Uterus (tissue), 4 donors: ENCODE data around the gene ZRSR2. TPM values are rescaled to one million over a fixed set of nuclear protein-coding genes. Genes with fewer than 3 reads are reported as not detected.
"Not testable (repeated sequence)": the region's sequence is repeated elsewhere in the genome, so short reads cannot be mapped to it uniquely, and the experiment has no call there.

Experiments
- DNase-seq, 2 donors: peaks; one replicate each; pipeline ENCODE4 v3.0.0-alpha.2; 2019 to 2020
- H3K27ac ChIP-seq, 2 donors: fragments of 200-600 bp; sonication (generic); 1 replicate in 1 of 2; 2 replicates in 1 of 2; pipeline ENCODE4 v1.5.1; 2016 to 2018
- H3K27me3 ChIP-seq, 2 donors: fragments of 200-600 bp; sonication (generic); one replicate each; pipeline ENCODE4 v1.5.1; 2018 to 2019; ENCODE audit warnings: control low read depth in 1 of 2
- H3K36me3 ChIP-seq, 2 donors: fragments of 200-600 bp; sonication (generic); one replicate each; pipeline ENCODE4 v1.5.1; 2019; ENCODE audit warnings: control low read depth in 1 of 2
- H3K4me1 ChIP-seq, 2 donors: fragments of 200-600 bp; sonication (generic); one replicate each; pipeline ENCODE4 v1.5.1; 2018 to 2019; ENCODE audit warnings: control low read depth in 1 of 2
- H3K4me3 ChIP-seq, 2 donors: fragments of 200-600 bp; sonication (generic); 1 replicate in 1 of 2; 2 replicates in 1 of 2; pipeline ENCODE4 v1.5.1; 2018 to 2019; ENCODE audit warnings: mild to moderate bottlenecking in 1 of 2
- H3K9me3 ChIP-seq, 2 donors: fragments of 200-600 bp; sonication (generic); one replicate each; pipeline ENCODE4 v1.5.1; 2019; ENCODE audit warnings: control low read depth in 1 of 2
- POLR2A ChIP-seq, 2 donors: fragments of 450-650 bp; IDR thresholded peaks; one replicate each; pipeline ENCODE4 v1.6.1; 2016; ENCODE audit warnings: antibody characterized with exemption in 2 of 2, mild to moderate bottlenecking in 1 of 2, moderate library complexity in 1 of 2
- intact Hi-C: fragments of 100-400 bp; cut with DNase I; formaldehyde crosslinking; loops from one replicate; pipeline ENCODE4 v1.15.1; 2023; ENCODE audit warnings: low total_unique reads
- total RNA-seq, 4 donors: library from RNA; depleted of rRNA in 3 of 4; stranded (reverse); fragments of >200 nt in 3 of 4; gene quantifications; one replicate each; pipeline versions ENCODE4 v1.1.0 to v1.2.4, GENCODE V29; 2014 to 2023
- TF ChIP-seq, protein P1 (sequence below), 4 experiments: fragments of 200-600 bp in 2 of 4; fragments of 450-650 bp in 2 of 4; sonication (generic) in 2 of 4; IDR thresholded peaks; one replicate each; pipeline ENCODE4 v1.5.1; 2016 to 2019; ENCODE audit warnings: antibody characterized with exemption in 4 of 4, mild to moderate bottlenecking in 2 of 4, moderate library complexity in 1 of 4
- donor health status: DM: yes; HTN: yes; CAD: no.

The ZRSR2 gene
- total RNA-seq, 4 donors from 2014 or later, result 1.8 to 28.2 (median 11.6) TPM

DNA sequence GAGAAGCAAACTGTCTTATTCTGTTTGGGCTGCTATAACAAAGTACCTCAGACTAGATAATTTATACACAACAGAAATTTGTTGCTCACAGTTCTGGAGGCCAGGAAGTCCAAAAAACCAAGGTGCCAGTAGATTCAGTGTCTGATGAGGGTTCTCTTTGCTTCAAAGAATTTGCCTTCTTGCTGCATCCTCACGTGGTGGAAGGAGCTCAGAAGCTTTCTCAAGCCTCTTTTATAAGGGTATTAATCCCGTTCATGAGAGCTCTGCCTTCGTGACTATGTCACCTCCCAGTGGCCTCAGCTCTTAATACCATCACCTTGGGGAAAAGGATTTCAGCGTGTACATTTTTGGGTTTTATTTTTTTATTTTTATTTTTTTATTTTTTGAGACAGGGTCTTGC, 32.1 kb upstream of the ZRSR2 start:
- no peak for DNase-seq
- H3K4me1 ChIP-seq, result no peaks in the 10 kb centered on the region
- H3K9me3 ChIP-seq, result no peaks in the 10 kb centered on the region
- intact Hi-C loops, result no loop called here
- TF ChIP-seq POLR2A (IDR thresholded peaks at IDR 0.05), result no peak
- TF ChIP-seq, protein P1, sequence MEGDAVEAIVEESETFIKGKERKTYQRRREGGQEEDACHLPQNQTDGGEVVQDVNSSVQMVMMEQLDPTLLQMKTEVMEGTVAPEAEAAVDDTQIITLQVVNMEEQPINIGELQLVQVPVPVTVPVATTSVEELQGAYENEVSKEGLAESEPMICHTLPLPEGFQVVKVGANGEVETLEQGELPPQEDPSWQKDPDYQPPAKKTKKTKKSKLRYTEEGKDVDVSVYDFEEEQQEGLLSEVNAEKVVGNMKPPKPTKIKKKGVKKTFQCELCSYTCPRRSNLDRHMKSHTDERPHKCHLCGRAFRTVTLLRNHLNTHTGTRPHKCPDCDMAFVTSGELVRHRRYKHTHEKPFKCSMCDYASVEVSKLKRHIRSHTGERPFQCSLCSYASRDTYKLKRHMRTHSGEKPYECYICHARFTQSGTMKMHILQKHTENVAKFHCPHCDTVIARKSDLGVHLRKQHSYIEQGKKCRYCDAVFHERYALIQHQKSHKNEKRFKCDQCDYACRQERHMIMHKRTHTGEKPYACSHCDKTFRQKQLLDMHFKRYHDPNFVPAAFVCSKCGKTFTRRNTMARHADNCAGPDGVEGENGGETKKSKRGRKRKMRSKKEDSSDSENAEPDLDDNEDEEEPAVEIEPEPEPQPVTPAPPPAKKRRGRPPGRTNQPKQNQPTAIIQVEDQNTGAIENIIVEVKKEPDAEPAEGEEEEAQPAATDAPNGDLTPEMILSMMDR (IDR thresholded peaks at IDR 0.05), result no peak
- H3K27me3 ChIP-seq, result no peaks in the 10 kb centered on the region
- no peaks in the 10 kb centered on the region for H3K36me3 ChIP-seq
- H3K4me3 ChIP-seq, result no peak overlapping the region
- H3K27ac ChIP-seq, result no peak overlapping the region

DNA sequence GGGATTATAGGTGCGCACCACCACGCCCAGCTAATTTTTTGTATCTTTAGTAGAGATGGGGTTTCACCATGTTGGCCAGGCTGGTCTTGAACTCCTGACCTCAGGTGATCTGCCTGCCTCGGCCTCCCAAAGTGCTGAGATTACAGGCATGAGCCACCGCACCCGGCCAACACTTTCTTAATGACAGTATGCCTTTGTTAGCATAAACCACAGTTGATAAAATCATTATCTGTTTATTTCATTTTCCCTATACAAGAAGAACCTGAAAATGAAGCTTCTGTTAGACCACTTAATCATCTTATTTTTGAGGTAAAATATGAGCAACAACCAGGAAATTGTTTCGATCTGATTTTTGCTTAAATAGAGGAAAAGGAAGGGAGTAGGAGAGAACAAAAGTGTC, 30.4 kb upstream of the ZRSR2 start:
- not testable (repeated sequence) for H3K4me3 ChIP-seq, H3K27me3 ChIP-seq

DNA sequence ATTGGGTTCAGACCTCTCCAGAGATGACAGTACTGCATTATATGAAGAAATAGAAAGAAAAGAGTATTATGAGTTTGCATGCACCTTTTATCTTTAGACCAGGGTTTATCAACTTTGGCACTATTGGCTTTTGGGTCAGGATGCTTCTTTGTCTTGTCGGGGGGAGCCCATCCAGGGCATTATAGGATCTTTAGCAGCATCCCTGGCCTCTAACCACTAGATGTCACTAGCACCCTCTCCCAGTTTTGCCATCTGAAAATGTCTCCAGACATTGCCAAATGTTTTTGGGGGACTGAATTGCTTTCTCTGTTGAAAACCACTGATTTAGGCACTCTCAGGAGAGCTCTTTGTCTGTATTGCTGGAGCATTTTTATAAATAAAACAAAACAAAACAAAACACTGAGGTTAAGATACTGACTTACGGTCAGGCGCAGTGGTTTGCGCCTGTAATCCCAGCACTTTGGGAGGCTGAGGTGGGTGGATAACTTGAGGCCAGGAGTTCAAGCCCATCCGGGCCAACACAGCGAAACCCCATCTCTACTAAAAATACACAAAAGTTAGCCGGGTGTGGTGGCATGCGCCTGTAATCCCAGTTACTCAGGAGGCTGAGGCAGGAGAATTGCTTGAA, 28.6 kb upstream of the ZRSR2 start:
- H3K4me1 ChIP-seq, result no peaks in the 10 kb centered on the region
- H3K9me3 ChIP-seq, result no peaks in the 10 kb centered on the region
- TF ChIP-seq, protein P1 (IDR thresholded peaks at IDR 0.05), result peak; percentile 44 to 53 (median 50)
- no peak for TF ChIP-seq POLR2A (IDR thresholded peaks at IDR 0.05)
- H3K27me3 ChIP-seq, result no peaks in the 10 kb centered on the region
- intact Hi-C loops, result no loop called here
- H3K27ac ChIP-seq, result no peak overlapping the region
- no peaks in the 10 kb centered on the region for H3K36me3 ChIP-seq
- no peak for DNase-seq
- H3K4me3 ChIP-seq, result no peak overlapping the region

More for the DNA sequence above, 30.4 kb upstream of the ZRSR2 start:
- H3K36me3 ChIP-seq, intact Hi-C loops, H3K9me3 ChIP-seq, H3K27ac ChIP-seq, H3K4me1 ChIP-seq, DNase-seq: not testable (repeated sequence)

DNA sequence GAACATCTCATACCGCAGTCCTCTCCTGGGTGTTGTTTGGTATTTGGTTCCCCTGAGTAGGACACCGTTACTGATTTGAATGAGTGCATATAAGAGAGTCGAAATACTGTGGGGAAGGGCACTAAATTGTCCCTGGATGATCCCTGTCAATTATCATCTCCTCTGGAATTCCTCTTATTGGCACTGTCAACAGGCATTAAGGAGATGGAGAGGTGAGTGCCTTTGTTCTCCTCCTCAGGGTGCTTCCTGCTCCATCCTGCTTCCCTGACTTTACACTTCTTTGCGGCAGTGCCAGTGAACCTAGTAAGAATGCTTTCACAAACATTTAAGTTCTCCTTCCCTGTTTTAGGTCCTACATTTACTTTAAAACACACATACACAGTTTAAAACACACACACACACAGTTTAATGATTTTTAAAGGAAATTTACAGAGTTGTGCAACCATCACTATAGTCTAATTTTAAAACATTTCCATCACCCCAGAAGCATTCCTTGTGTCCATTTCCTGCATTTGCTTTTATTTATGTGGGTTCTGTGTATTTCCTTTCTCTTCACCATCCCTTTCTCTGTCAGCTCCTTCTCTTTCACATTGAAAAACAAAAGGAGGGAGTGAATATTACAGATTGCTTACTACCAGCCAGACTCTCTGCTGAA, 20.9 kb upstream of the ZRSR2 start:
- Histone ChIP-seq H3K9me3 (no peaks in the 10 kb centered on the region), H3K36me3 (no peaks in the 10 kb centered on the region), H3K4me3 (no peak overlapping the region), H3K27me3 (no peaks in the 10 kb centered on the region), H3K4me1 (no peaks in the 10 kb centered on the region), H3K27ac (no peak overlapping the region)
- no peak for DNase-seq
- intact Hi-C loops, result no loop called here
- no peak for TF ChIP-seq POLR2A (IDR thresholded peaks at IDR 0.05)
- TF ChIP-seq, protein P1 (IDR thresholded peaks at IDR 0.05), result no peak

DNA sequence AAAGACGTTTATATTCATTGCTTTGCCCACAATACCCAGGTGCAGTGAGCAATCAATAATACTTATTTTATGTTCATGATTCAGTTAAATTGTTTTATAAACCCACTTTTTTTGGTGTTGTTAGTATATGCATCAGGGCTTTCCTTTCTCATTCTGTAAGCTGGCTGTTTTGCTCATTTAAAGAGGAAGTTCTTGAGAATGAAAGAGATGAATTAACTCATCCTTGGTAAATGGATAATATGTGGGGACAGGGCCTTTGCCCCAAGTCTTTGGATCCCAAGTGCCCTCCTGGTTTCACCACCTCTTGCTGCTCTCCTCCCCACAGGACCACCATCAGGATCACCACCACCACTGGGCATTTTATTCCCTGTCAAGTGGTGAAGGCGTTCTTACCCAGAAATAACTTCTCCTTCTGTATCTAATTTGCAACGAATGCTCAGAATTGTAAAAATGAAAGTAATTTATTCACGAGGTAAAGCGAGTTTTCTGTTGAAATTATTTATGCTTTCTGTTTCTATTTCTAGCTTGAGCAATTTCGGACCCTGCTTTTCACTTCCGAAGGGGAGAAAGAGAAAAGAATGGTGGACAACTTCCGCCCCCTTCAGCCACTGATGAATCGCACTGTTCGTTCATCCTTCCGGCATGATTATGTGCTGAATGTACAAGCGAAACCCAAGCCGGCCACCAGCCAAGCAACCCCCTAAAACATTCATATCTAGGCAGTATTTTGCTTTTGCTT, 8.2 kb upstream of the ZRSR2 start:
- Histone ChIP-seq H3K4me3 (no peak overlapping the region), H3K9me3 (no peaks in the 10 kb centered on the region), H3K27me3 (no peaks in the 10 kb centered on the region), H3K36me3 (peaks cover 0 to 4% of the 10 kb centered on the region in 2 donors), H3K4me1 (no peaks in the 10 kb centered on the region), H3K27ac (no peak overlapping the region)
- intact Hi-C loops, result no loop called here
- TF ChIP-seq, protein P1 (IDR thresholded peaks at IDR 0.05), result no peak
- TF ChIP-seq POLR2A (IDR thresholded peaks at IDR 0.05), result no peak
- no peak for DNase-seq
